ENCODE measurements around the gene MAGI3. TPM values are rescaled to one million over a fixed set of nuclear protein-coding genes. Genes with fewer than 3 reads are reported as not detected.
"Not testable (repeated sequence)": the region's sequence is repeated elsewhere in the genome, so short reads cannot be mapped to it uniquely, and the experiment has no call there.

Gene MAGI3
- total and polyA plus RNA-seq, 3 experiments from 2014 or later: 1.8 to 3.2 (median 3.1) TPM

GRCh38 chr1:113582084-113582483 is 191.8 kb downstream of the MAGI3 start:
- POLR2A ChIA-PET: no interaction called here
- CTCF ChIA-PET: no interaction called here
- peaks cover 0 to 8% (median 1%) of the 10 kb centered on the region in 3 donors for H3K36me3 Mint-ChIP-seq

GRCh38 chr1:113587475-113587874 is 197.2 kb downstream of the MAGI3 start:
- Histone ChIP-seq H3K4me1 (ENCODE audit: insufficient read depth, low read length) (no peaks in the 10 kb centered on the region), H3K9me3 (ENCODE audit: low read length) (no peaks in the 10 kb centered on the region), H3K36me3 (ENCODE audit: insufficient read depth, low read length) (no peaks in the 10 kb centered on the region), H3K27me3 (ENCODE audit: insufficient read depth, low read length, poor library complexity, severe bottlenecking) (no peaks in the 10 kb centered on the region), H3K27ac (ENCODE audit: low read depth, low read length) (no peak overlapping the region), H3K4me3 (ENCODE audit: low read length) (no peak overlapping the region)
- Mint-ChIP-seq H3K27ac (no peak overlapping the region), H3K36me3 (peaks cover 0 to 14% (median 8%) of the 10 kb centered on the region in 3 donors), H3K9me3 (no peaks in the 10 kb centered on the region), H3K4me1 (no peaks in the 10 kb centered on the region), H3K4me3 (no peak overlapping the region), H3K27me3 (no peaks in the 10 kb centered on the region)
- POLR2A ChIA-PET: no interaction called here
- no peak for DNase-seq
- CTCF ChIA-PET: no interaction called here

More at GRCh38 chr1:113582084-113582483, 191.8 kb downstream of the MAGI3 start:
- no peak overlapping the region for H3K27ac Mint-ChIP-seq
- no peak overlapping the region for H3K4me3 ChIP-seq (ENCODE audit: low read length)
- no peaks in the 10 kb centered on the region for H3K36me3 ChIP-seq (ENCODE audit: insufficient read depth, low read length)
- no peaks in the 10 kb centered on the region for H3K27me3 Mint-ChIP-seq
- H3K9me3 ChIP-seq (ENCODE audit: low read length): no peaks in the 10 kb centered on the region
- H3K9me3 Mint-ChIP-seq: no peaks in the 10 kb centered on the region
- no peak for DNase-seq
- no peaks in the 10 kb centered on the region for H3K4me1 Mint-ChIP-seq
- H3K4me3 Mint-ChIP-seq: no peak overlapping the region
- no peaks in the 10 kb centered on the region for H3K27me3 ChIP-seq (ENCODE audit: insufficient read depth, low read length, poor library complexity, severe bottlenecking)
- H3K27ac ChIP-seq (ENCODE audit: low read depth, low read length): no peak overlapping the region
- no peaks in the 10 kb centered on the region for H3K4me1 ChIP-seq (ENCODE audit: insufficient read depth, low read length)

- no peaks in the 10 kb centered on the region for H3K9me3 ChIP-seq (ENCODE audit: low read length)
- H3K4me1 Mint-ChIP-seq: no peaks in the 10 kb centered on the region
- H3K4me1 ChIP-seq (ENCODE audit: insufficient read depth, low read length): no peaks in the 10 kb centered on the region
- no peak overlapping the region for H3K4me3 ChIP-seq (ENCODE audit: low read length)
- DNase-seq: no peak
- H3K27ac Mint-ChIP-seq: no peak overlapping the region
- H3K36me3 Mint-ChIP-seq: peaks cover 4 to 37% (median 25%) of the 10 kb centered on the region in 3 donors
- ChIA-PET CTCF (interaction anchor here (1.0 kb wide), 1 partner anchor 23 kb away, joined by 3 read pairs; no protein-coding TSS in a partner anchor), POLR2A (no interaction called here)
- no peak overlapping the region for H3K4me3 Mint-ChIP-seq
- no peaks in the 10 kb centered on the region for H3K27me3 ChIP-seq (ENCODE audit: insufficient read depth, low read length, poor library complexity, severe bottlenecking)
- H3K27ac ChIP-seq (ENCODE audit: low read depth, low read length): no peak overlapping the region
- H3K36me3 ChIP-seq (ENCODE audit: insufficient read depth, low read length): no peaks in the 10 kb centered on the region
- H3K9me3 Mint-ChIP-seq: peaks cover 10 to 17% (median 14%) of the 10 kb centered on the region in 5 donors
- no peaks in the 10 kb centered on the region for H3K27me3 Mint-ChIP-seq
These were observed 201.9 kb downstream of the MAGI3 start for GRCh38 chr1:113592230-113592629.

- Histone ChIP-seq H3K4me1 (ENCODE audit: insufficient read depth, low read length) (no peaks in the 10 kb centered on the region), H3K4me3 (ENCODE audit: low read length) (no peak overlapping the region), H3K27ac (ENCODE audit: low read depth, low read length) (no peak overlapping the region), H3K27me3 (ENCODE audit: insufficient read depth, low read length, poor library complexity, severe bottlenecking) (no peaks in the 10 kb centered on the region), H3K36me3 (ENCODE audit: insufficient read depth, low read length) (no peaks in the 10 kb centered on the region), H3K9me3 (ENCODE audit: low read length) (no peaks in the 10 kb centered on the region)
- H3K4me3 Mint-ChIP-seq: no peak overlapping the region
- ChIA-PET CTCF (no interaction called here), POLR2A (no interaction called here)
- H3K4me1 Mint-ChIP-seq: no peaks in the 10 kb centered on the region
- DNase-seq: no peak
- H3K9me3 Mint-ChIP-seq: peaks cover 21 to 30% (median 28%) of the 10 kb centered on the region in 5 donors
- H3K36me3 Mint-ChIP-seq: peaks cover 4 to 47% (median 29%) of the 10 kb centered on the region in 3 donors
- no peak overlapping the region for H3K27ac Mint-ChIP-seq
- no peaks in the 10 kb centered on the region for H3K27me3 Mint-ChIP-seq
These were observed 203.4 kb downstream of the MAGI3 start for GRCh38 chr1:113593550-113594297.

- H3K27me3 Mint-ChIP-seq; POLR2A ChIA-PET; H3K36me3 Mint-ChIP-seq; CTCF ChIA-PET; H3K36me3 ChIP-seq (ENCODE audit: insufficient read depth, low read length); H3K27me3 ChIP-seq (ENCODE audit: insufficient read depth, low read length, poor library complexity, severe bottlenecking); H3K4me3 ChIP-seq (ENCODE audit: low read length); H3K9me3 ChIP-seq (ENCODE audit: low read length); H3K4me1 Mint-ChIP-seq; H3K4me1 ChIP-seq (ENCODE audit: insufficient read depth, low read length); H3K27ac Mint-ChIP-seq; DNase-seq; H3K4me3 Mint-ChIP-seq; H3K27ac ChIP-seq (ENCODE audit: low read depth, low read length): not testable (repeated sequence)
- H3K9me3 Mint-ChIP-seq: peaks cover 0 to 13% (median 12%) of the 10 kb centered on the region in 5 donors
These were observed 214.2 kb downstream of the MAGI3 start for GRCh38 chr1:113604466-113604865.

GRCh38 chr1:113605146-113605545 is 214.8 kb downstream of the MAGI3 start:
- ChIA-PET CTCF (no interaction called here), POLR2A (no interaction called here)
- Histone ChIP-seq H3K27me3 (ENCODE audit: insufficient read depth, low read length, poor library complexity, severe bottlenecking) (no peaks in the 10 kb centered on the region), H3K27ac (ENCODE audit: low read depth, low read length) (no peak overlapping the region), H3K4me1 (ENCODE audit: insufficient read depth, low read length) (no peaks in the 10 kb centered on the region), H3K4me3 (ENCODE audit: low read length) (no peak overlapping the region), H3K36me3 (ENCODE audit: insufficient read depth, low read length) (no peaks in the 10 kb centered on the region), H3K9me3 (ENCODE audit: low read length) (no peaks in the 10 kb centered on the region)
- Mint-ChIP-seq H3K36me3 (peaks cover 0 to 5% (median 0%) of the 10 kb centered on the region in 3 donors), H3K27ac (no peak overlapping the region), H3K4me3 (no peak overlapping the region), H3K9me3 (peaks cover 0 to 13% (median 12%) of the 10 kb centered on the region in 5 donors), H3K27me3 (peaks cover 0 to 1% of the 10 kb centered on the region in 2 donors), H3K4me1 (peaks cover 0 to 4% (median 0%) of the 10 kb centered on the region in 3 donors)
- DNase-seq: no peak

- Histone ChIP-seq H3K36me3 (ENCODE audit: insufficient read depth, low read length) (no peaks in the 10 kb centered on the region), H3K27ac (ENCODE audit: low read depth, low read length) (no peak overlapping the region), H3K4me3 (ENCODE audit: low read length) (no peak overlapping the region), H3K4me1 (ENCODE audit: insufficient read depth, low read length) (no peaks in the 10 kb centered on the region), H3K9me3 (ENCODE audit: low read length) (no peaks in the 10 kb centered on the region), H3K27me3 (ENCODE audit: insufficient read depth, low read length, poor library complexity, severe bottlenecking) (no peaks in the 10 kb centered on the region)
- H3K27me3 Mint-ChIP-seq: peaks cover 0 to 4% of the 10 kb centered on the region in 2 donors
- ChIA-PET CTCF (no interaction called here), POLR2A (no interaction called here)
- no peak for DNase-seq
- no peak overlapping the region for H3K4me3 Mint-ChIP-seq
- H3K36me3 Mint-ChIP-seq: peaks cover 0 to 5% (median 2%) of the 10 kb centered on the region in 3 donors
- H3K27ac Mint-ChIP-seq: no peak overlapping the region
- H3K4me1 Mint-ChIP-seq: no peaks in the 10 kb centered on the region
- peaks cover 0 to 6% (median 6%) of the 10 kb centered on the region in 5 donors for H3K9me3 Mint-ChIP-seq
These were observed 218.1 kb downstream of the MAGI3 start for GRCh38 chr1:113608399-113608798.

GRCh38 chr1:113610372-113610771 is 220.1 kb downstream of the MAGI3 start:
- no peak overlapping the region for H3K4me3 Mint-ChIP-seq
- Histone ChIP-seq H3K4me1 (ENCODE audit: insufficient read depth, low read length) (no peaks in the 10 kb centered on the region), H3K27me3 (ENCODE audit: insufficient read depth, low read length, poor library complexity, severe bottlenecking) (no peaks in the 10 kb centered on the region), H3K4me3 (ENCODE audit: low read length) (no peak overlapping the region), H3K27ac (ENCODE audit: low read depth, low read length) (no peak overlapping the region), H3K9me3 (ENCODE audit: low read length) (no peaks in the 10 kb centered on the region), H3K36me3 (ENCODE audit: insufficient read depth, low read length) (no peaks in the 10 kb centered on the region)
- peaks cover 0 to 2% (median 0%) of the 10 kb centered on the region in 5 donors for H3K9me3 Mint-ChIP-seq
- H3K4me1 Mint-ChIP-seq: no peaks in the 10 kb centered on the region
- POLR2A ChIA-PET: no interaction called here
- DNase-seq: no peak
- H3K36me3 Mint-ChIP-seq: peaks cover 0 to 5% (median 2%) of the 10 kb centered on the region in 3 donors
- peaks cover 0 to 4% of the 10 kb centered on the region in 2 donors for H3K27me3 Mint-ChIP-seq
- H3K27ac Mint-ChIP-seq: no peak overlapping the region
- CTCF ChIA-PET: no interaction called here
